ENCODE data around the gene NR3C1.

The NR3C1 gene

DNA sequence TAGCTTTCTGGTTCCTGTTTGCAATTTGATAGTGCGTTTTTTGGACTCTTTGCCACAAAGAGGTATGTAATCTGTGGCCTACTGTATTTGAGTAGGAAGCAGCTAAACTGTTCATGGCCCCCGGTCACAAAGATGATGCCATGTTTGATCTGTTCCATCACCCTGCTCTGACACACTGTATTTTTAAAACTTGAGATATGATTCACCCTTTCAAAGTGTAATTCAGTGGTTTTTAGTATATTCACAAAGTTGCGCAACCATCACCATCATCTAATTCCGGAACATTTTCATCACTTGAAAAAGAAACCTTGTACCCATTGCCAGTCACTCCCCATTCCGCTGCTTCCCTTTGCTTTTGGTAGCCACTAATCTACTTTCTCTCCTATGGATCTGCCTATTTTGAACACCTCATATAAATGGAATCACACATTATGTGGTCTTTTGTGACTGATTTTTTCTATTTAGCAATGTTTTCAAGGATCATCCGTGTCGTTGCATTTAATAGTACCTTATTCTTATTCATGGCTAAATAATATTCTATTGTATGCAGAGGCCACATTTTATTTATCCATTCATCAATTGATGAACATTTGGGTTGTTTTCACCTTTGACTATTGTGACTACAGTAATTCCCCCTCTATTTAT is 141.6 kb downstream of the NR3C1 start:
- no peak overlapping the region for H3K4me2 ChIP-seq (ENCODE audit: low read depth, low read length, poor library complexity, severe bottlenecking)
- H3K79me2 ChIP-seq (ENCODE audit: insufficient read depth, low read length) = no peaks in the 10 kb centered on the region
- no peak overlapping the region for H3K4me3 ChIP-seq (ENCODE audit: insufficient read depth, low read length, poor library complexity, severe bottlenecking)
- H3K9ac ChIP-seq (ENCODE audit: low read length) = no peak overlapping the region
- no peak for TF ChIP-seq EZH2phosphoT487 (conservative IDR thresholded peaks at IDR 0.05; ENCODE audit: low read length)
- TF ChIP-seq, protein P1, sequence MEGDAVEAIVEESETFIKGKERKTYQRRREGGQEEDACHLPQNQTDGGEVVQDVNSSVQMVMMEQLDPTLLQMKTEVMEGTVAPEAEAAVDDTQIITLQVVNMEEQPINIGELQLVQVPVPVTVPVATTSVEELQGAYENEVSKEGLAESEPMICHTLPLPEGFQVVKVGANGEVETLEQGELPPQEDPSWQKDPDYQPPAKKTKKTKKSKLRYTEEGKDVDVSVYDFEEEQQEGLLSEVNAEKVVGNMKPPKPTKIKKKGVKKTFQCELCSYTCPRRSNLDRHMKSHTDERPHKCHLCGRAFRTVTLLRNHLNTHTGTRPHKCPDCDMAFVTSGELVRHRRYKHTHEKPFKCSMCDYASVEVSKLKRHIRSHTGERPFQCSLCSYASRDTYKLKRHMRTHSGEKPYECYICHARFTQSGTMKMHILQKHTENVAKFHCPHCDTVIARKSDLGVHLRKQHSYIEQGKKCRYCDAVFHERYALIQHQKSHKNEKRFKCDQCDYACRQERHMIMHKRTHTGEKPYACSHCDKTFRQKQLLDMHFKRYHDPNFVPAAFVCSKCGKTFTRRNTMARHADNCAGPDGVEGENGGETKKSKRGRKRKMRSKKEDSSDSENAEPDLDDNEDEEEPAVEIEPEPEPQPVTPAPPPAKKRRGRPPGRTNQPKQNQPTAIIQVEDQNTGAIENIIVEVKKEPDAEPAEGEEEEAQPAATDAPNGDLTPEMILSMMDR (IDR thresholded peaks at IDR 0.05; ENCODE audit: insufficient read depth, low read length, poor library complexity, severe bottlenecking) = no peak
- no peak overlapping the region for H2AFZ ChIP-seq (ENCODE audit: low read depth, low read length, severe bottlenecking)
- no peaks in the 10 kb centered on the region for H3K27me3 ChIP-seq (ENCODE audit: low read length)
- no peaks in the 10 kb centered on the region for H3F3A ChIP-seq (ENCODE audit: insufficient read depth)
- no peaks in the 10 kb centered on the region for H3K9me3 ChIP-seq (ENCODE audit: insufficient read depth, low read length)
- no peak overlapping the region for H3K27ac ChIP-seq (ENCODE audit: low read depth, low read length)
- H3K9me2 ChIP-seq (replicated peaks; ENCODE audit: insufficient read depth, low read length) = no peaks in the 10 kb centered on the region
- H4K20me1 ChIP-seq (ENCODE audit: low read depth, low read length) = no peaks in the 10 kb centered on the region
- H3K36me3 ChIP-seq (ENCODE audit: low read length) = no peaks in the 10 kb centered on the region

DNA sequence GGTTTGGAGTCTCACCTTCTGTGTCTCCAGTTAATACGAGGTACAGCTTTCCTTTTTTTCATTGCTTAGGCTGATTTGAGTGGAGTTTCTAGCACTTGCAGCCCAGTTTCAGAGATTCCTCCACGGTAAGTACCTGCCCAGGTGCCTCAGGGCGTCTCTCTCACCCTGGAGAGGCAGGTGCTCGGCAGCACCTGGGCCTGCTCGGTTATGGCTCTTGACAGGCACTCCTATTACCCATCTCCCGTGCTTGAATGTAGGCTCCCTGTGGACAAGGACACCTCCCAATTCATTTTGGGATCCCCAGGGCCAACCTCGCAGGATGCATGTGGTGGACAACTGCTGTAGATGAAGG is 144.3 kb downstream of the NR3C1 start:
- TF ChIP-seq EZH2phosphoT487 (conservative IDR thresholded peaks at IDR 0.05; ENCODE audit: low read length) = no peak
- TF ChIP-seq, protein P1 (IDR thresholded peaks at IDR 0.05; ENCODE audit: insufficient read depth, low read length, poor library complexity, severe bottlenecking) = no peak
- no peaks in the 10 kb centered on the region for H3K9me2 ChIP-seq (replicated peaks; ENCODE audit: insufficient read depth, low read length)
- H3K4me2 ChIP-seq (ENCODE audit: low read depth, low read length, poor library complexity, severe bottlenecking) = no peak overlapping the region

DNA sequence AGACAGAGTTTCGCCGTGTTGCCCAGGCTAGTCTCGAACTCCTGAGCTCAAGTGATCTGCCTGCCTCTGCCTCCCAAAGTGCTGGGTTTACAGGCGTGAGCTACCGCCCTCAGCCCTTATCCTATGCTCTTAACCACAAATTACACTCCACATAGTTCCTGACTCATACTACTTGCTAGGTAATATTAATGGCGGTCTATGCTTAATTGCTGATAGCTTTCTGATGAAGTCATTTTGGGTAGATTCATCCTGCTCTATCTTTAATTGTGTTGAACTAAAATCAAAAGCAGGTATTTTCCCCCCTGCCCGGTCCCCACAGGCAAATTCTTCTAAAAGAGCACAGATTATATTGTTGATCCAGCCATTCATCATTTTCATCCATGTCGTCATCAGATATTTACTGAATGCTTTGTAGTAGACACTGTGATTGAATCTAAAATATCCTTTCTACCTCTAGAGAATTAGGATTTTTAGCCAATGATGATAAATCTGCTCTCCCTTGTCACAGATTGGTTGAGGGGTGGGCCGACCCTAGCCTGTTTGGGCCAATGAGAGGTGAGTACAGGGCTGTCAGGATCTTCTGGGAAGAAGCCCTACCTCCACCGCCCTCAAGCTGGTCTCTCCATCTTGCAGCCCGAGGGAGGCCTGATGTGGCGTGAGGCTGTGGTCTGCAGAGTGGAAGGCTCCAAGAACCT is 144.8 kb downstream of the NR3C1 start:
- Histone ChIP-seq H3K9me2 (replicated peaks; ENCODE audit: insufficient read depth, low read length) (no peaks in the 10 kb centered on the region), H4K20me1 (ENCODE audit: low read depth, low read length) (no peaks in the 10 kb centered on the region), H3K27ac (ENCODE audit: low read depth, low read length) (no peak overlapping the region), H3K9ac (ENCODE audit: low read length) (no peak overlapping the region), H3K9me3 (ENCODE audit: insufficient read depth, low read length) (no peaks in the 10 kb centered on the region), H3K79me2 (ENCODE audit: insufficient read depth, low read length) (no peaks in the 10 kb centered on the region), H3F3A (ENCODE audit: insufficient read depth) (no peaks in the 10 kb centered on the region), H3K27me3 (ENCODE audit: low read length) (no peaks in the 10 kb centered on the region), H2AFZ (ENCODE audit: low read depth, low read length, severe bottlenecking) (no peak overlapping the region), H3K4me2 (ENCODE audit: low read depth, low read length, poor library complexity, severe bottlenecking) (no peak overlapping the region), H3K4me3 (ENCODE audit: insufficient read depth, low read length, poor library complexity, severe bottlenecking) (no peak overlapping the region), H3K36me3 (ENCODE audit: low read length) (no peaks in the 10 kb centered on the region)
- no peak for TF ChIP-seq EZH2phosphoT487 (conservative IDR thresholded peaks at IDR 0.05; ENCODE audit: low read length)
- TF ChIP-seq, protein P1 (IDR thresholded peaks at IDR 0.05; ENCODE audit: insufficient read depth, low read length, poor library complexity, severe bottlenecking) = no peak

More for the DNA sequence above, 144.3 kb downstream of the NR3C1 start:
- Histone ChIP-seq H3K27ac (ENCODE audit: low read depth, low read length) (no peak overlapping the region), H3K36me3 (ENCODE audit: low read length) (no peaks in the 10 kb centered on the region), H3K4me3 (ENCODE audit: insufficient read depth, low read length, poor library complexity, severe bottlenecking) (no peak overlapping the region), H2AFZ (ENCODE audit: low read depth, low read length, severe bottlenecking) (no peak overlapping the region), H3F3A (ENCODE audit: insufficient read depth) (no peaks in the 10 kb centered on the region), H3K9me3 (ENCODE audit: insufficient read depth, low read length) (no peaks in the 10 kb centered on the region), H3K79me2 (ENCODE audit: insufficient read depth, low read length) (no peaks in the 10 kb centered on the region), H4K20me1 (ENCODE audit: low read depth, low read length) (no peaks in the 10 kb centered on the region), H3K27me3 (ENCODE audit: low read length) (no peaks in the 10 kb centered on the region), H3K9ac (ENCODE audit: low read length) (no peak overlapping the region)
